Liver (tissue), 9 donors: Measurements from ENCODE around the gene NDC1. TPM values are rescaled to one million over a fixed set of nuclear protein-coding genes. Genes with fewer than 3 reads are reported as not detected.

Experiments used
- DNase-seq: peaks from one replicate; pipeline ENCODE4 v3.0.0-alpha.2; 2017; ENCODE audit warnings: low spot score
- H3K27ac ChIP-seq, 2 donors: one replicate each; pipeline ENCODE4 v1.7.0; 2013; ENCODE audit warnings: inconsistent platforms in 2 of 2, low read length in 2 of 2, control low read depth in 1 of 2, low read depth in 1 of 2, mild to moderate bottlenecking in 1 of 2
- H3K27me3 ChIP-seq, 4 donors: one replicate each; pipeline versions ENCODE4 v1.6.1 to v1.7.0; 2013; ENCODE audit warnings: low read length in 3 of 4, inconsistent platforms in 1 of 4, mild to moderate bottlenecking in 1 of 4, moderate library complexity in 1 of 4; ENCODE audit not compliant: control insufficient read depth in 4 of 4, insufficient read depth in 4 of 4
- H3K36me3 ChIP-seq, 4 donors: one replicate each; pipeline versions ENCODE4 v1.6.1 to v1.7.0; 2013; ENCODE audit warnings: low read length in 3 of 4, mild to moderate bottlenecking in 3 of 4, low read depth in 1 of 4, moderate library complexity in 1 of 4; ENCODE audit not compliant: control insufficient read depth in 4 of 4, insufficient read depth in 3 of 4
- H3K4me1 ChIP-seq, 4 donors: one replicate each; pipeline versions ENCODE4 v1.6.1 to v1.7.0; 2013; ENCODE audit warnings: low read length in 3 of 4, mild to moderate bottlenecking in 3 of 4, moderate library complexity in 1 of 4; ENCODE audit not compliant: control insufficient read depth in 4 of 4, insufficient read depth in 4 of 4
- H3K4me3 ChIP-seq, 3 donors: one replicate each; pipeline versions ENCODE4 v1.6.1 to v1.7.0; 2013; ENCODE audit warnings: low read length in 3 of 3, control low read depth in 1 of 3, low read depth in 1 of 3, mild to moderate bottlenecking in 1 of 3
- H3K9ac ChIP-seq, 2 donors: one replicate each; pipeline ENCODE4 v1.7.0; 2013; ENCODE audit warnings: low read length in 2 of 2, mild to moderate bottlenecking in 2 of 2, moderate library complexity in 2 of 2, control low read depth in 1 of 2, low read depth in 1 of 2
- H3K9me3 ChIP-seq, 4 donors: one replicate each; pipeline versions ENCODE4 v1.6.1 to v1.7.0; 2013; ENCODE audit warnings: low read length in 3 of 4; ENCODE audit not compliant: control insufficient read depth in 4 of 4
- ATF3 ChIP-seq: IDR thresholded peaks from 2 replicates; pipeline ENCODE4 v1.6.1; 2016; ENCODE audit warnings: antibody characterized with exemption
- CTCF ChIP-seq: fragments of 150-350 bp; IDR thresholded peaks from 2 replicates; pipeline ENCODE4 v1.5.1; 2017; ENCODE audit warnings: improper control_type of control experiment, low read depth, low read length; ENCODE audit not compliant: missing input control
- FOXA1 ChIP-seq: IDR thresholded peaks from 2 replicates; pipeline ENCODE4 v1.6.1; 2016; ENCODE audit warnings: antibody characterized with exemption
- FOXA2 ChIP-seq: IDR thresholded peaks from 2 replicates; pipeline ENCODE4 v1.6.1; 2016; ENCODE audit warnings: antibody characterized with exemption
- GABPA ChIP-seq, 2 donors: IDR thresholded peaks in 1 of 2; conservative IDR thresholded peaks in 1 of 2; 2 replicates each; pipeline ENCODE4 v1.6.1; 2016; ENCODE audit warnings: antibody characterized with exemption in 2 of 2, mild to moderate bottlenecking in 1 of 2, moderate library complexity in 1 of 2
- HNF4A ChIP-seq, 2 donors: conservative IDR thresholded peaks; 2 replicates each; pipeline ENCODE4 v1.6.1; 2016; ENCODE audit warnings: antibody characterized with exemption in 2 of 2, mild to moderate bottlenecking in 2 of 2
- HNF4G ChIP-seq: IDR thresholded peaks from 2 replicates; pipeline ENCODE4 v1.6.1; 2016; ENCODE audit warnings: antibody characterized with exemption
- MAX ChIP-seq: IDR thresholded peaks from 2 replicates; pipeline ENCODE4 v1.6.1; 2016; ENCODE audit warnings: antibody characterized with exemption
- NR2F2 ChIP-seq: IDR thresholded peaks from 2 replicates; pipeline ENCODE4 v1.6.1; 2016; ENCODE audit warnings: antibody characterized with exemption
- RAD21 ChIP-seq, 2 donors: IDR thresholded peaks; 2 replicates each; pipeline ENCODE4 v1.6.1; 2016; ENCODE audit warnings: antibody characterized with exemption in 2 of 2, mild to moderate bottlenecking in 2 of 2
- REST ChIP-seq: IDR thresholded peaks from 2 replicates; pipeline ENCODE4 v1.6.1; 2016; ENCODE audit warnings: antibody characterized with exemption, mild to moderate bottlenecking
- SP1 ChIP-seq: IDR thresholded peaks from 2 replicates; pipeline ENCODE4 v1.6.1; 2018; ENCODE audit warnings: antibody characterized with exemption, mild to moderate bottlenecking
- TAF1 ChIP-seq: conservative IDR thresholded peaks from 2 replicates; pipeline ENCODE4 v1.6.1; 2016; ENCODE audit warnings: antibody characterized with exemption, mild to moderate bottlenecking
- YY1 ChIP-seq: IDR thresholded peaks from 2 replicates; pipeline ENCODE4 v1.6.1; 2016; ENCODE audit warnings: antibody characterized with exemption, mild to moderate bottlenecking
- WGBS: extraction: QIAGEN DNeasy Blood & Tissue Kit; methylation state at CpG from one replicate; pipeline ENCODE4 v1.1.7; 2013; 5-methylcytosine and 5-hydroxymethylcytosine counted together
- polyA plus RNA-seq, 2 donors: library from polyadenylated mRNA; stranded (reverse) in 1 of 2; unstranded in 1 of 2; fragments of 200-250 nt in 1 of 2; fragments of >200 nt in 1 of 2; fragmentation: Nextera tagmentation in 1 of 2; extraction: Ambion mirVana in 1 of 2; gene quantifications; one replicate each; pipeline versions ENCODE4 v1.2.1 to v1.2.3, GENCODE V29; 2013 to 2015
- total RNA-seq, 2 donors: library from RNA; depleted of rRNA; stranded (reverse); fragments of >200 nt; gene quantifications; one replicate each; pipeline ENCODE4 v1.2.3, GENCODE V29; 2014
- donor health status: healthy.
- donor health status: healthy.
- donor health status: healthy.
- donor health status: healthy.
- donor health status: healthy.

Gene NDC1
- total and polyA plus RNA-seq, 4 donors: 2.2 to 17.9 (median 5.8) TPM

GRCh38 chr1:53834776-53835175 is 3.3 kb downstream of the NDC1 start:
- 97% methylated on average over 11 of the region's 11 CpGs for WGBS
- Histone ChIP-seq H3K9me3 (no peaks in the 10 kb centered on the region), H3K27ac (no peak overlapping the region), H3K27me3 (no peaks in the 10 kb centered on the region), H3K36me3 (peaks cover 0 to 3% (median 0%) of the 10 kb centered on the region in 4 donors), H3K4me1 (peaks cover 0 to 15% (median 4%) of the 10 kb centered on the region in 4 donors), H3K4me3 (no peak overlapping the region), H3K9ac (no peak overlapping the region)
- no peak for DNase-seq
- TF ChIP-seq ATF3 (no peak), NR2F2 (no peak), YY1 (no peak)

GRCh38 chr1:53833393-53833792 is 4.7 kb downstream of the NDC1 start:
- TF ChIP-seq RAD21 (IDR thresholded peaks at IDR 0.05) (no peak), HNF4G (no peak), FOXA1 (no peak), SP1 (no peak), CTCF (no peak), ATF3 (no peak), TAF1 (no peak), NR2F2 (no peak), FOXA2 (no peak), GABPA (IDR thresholded peaks at IDR 0.05 in 1 of 2, conservative IDR thresholded peaks at IDR 0.05 in 1 of 2) (no peak), HNF4A (conservative IDR thresholded peaks at IDR 0.05) (no peak)
- Histone ChIP-seq H3K9me3 (no peaks in the 10 kb centered on the region), H3K4me3 (no peak overlapping the region), H3K27ac (no peak overlapping the region), H3K27me3 (no peaks in the 10 kb centered on the region), H3K36me3 (peaks cover 0 to 3% (median under 1%) of the 10 kb centered on the region in 4 donors), H3K9ac (no peak overlapping the region), H3K4me1 (peaks cover 0 to 9% (median 4%) of the 10 kb centered on the region in 4 donors)
- DNase-seq: no peak
- 96% methylated on average over 4 of the region's 4 CpGs for WGBS

- no peak for TF ChIP-seq GABPA (IDR thresholded peaks at IDR 0.05 in 1 of 2, conservative IDR thresholded peaks at IDR 0.05 in 1 of 2)
- Histone ChIP-seq H3K4me3 (no peak overlapping the region), H3K27ac (no peak overlapping the region), H3K9ac (no peak overlapping the region), H3K27me3 (no peaks in the 10 kb centered on the region), H3K9me3 (no peaks in the 10 kb centered on the region), H3K4me1 (no peaks in the 10 kb centered on the region), H3K36me3 (peaks cover 2 to 23% (median 12%) of the 10 kb centered on the region in 4 donors)
- over 99% methylated on average over 2 of the region's 2 CpGs for WGBS
- DNase-seq: no peak
Measured at GRCh38 chr1:53826367-53826766, 11.7 kb downstream of the NDC1 start.

- Histone ChIP-seq H3K36me3 (peaks cover 0 to 23% (median 12%) of the 10 kb centered on the region in 4 donors), H3K27me3 (no peaks in the 10 kb centered on the region), H3K9ac (no peak overlapping the region), H3K27ac (no peak overlapping the region), H3K9me3 (no peaks in the 10 kb centered on the region), H3K4me3 (no peak overlapping the region), H3K4me1 (no peaks in the 10 kb centered on the region)
- no peak for DNase-seq
- no peak for TF ChIP-seq FOXA2
- TF ChIP-seq MAX: no peak
- no peak for TF ChIP-seq REST
- WGBS: 97% methylated on average over 6 of the region's 6 CpGs
Measured at GRCh38 chr1:53825306-53825705, 12.8 kb downstream of the NDC1 start.
